ENCODE data around the gene RNASEL.

DNA sequence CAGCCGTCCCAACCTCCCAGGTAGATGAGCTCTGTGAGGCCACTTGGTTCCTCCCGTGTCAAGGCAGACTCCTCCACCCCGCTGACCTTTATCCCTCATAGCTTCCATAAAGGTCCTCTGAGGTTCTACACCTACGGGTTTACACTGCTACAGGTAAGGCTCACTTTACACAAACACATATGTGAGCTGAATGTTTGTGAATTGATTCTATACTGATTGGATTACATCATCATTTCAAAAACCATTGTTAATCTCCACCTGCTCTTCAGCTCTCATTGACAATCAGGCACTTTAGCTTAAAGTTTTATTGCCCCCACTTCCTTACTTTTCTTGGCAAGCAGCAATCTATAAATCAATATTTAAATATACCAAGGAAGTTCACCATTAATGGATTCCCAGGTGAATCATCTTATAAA, 28.0 kb upstream of the RNASEL start:
- TF ChIP-seq POLR2A (IDR thresholded peaks at IDR 0.05; ENCODE audit: low read length) (no peak), GATA1 (IDR thresholded peaks at IDR 0.05; ENCODE audit: low read depth, low read length) (no peak)

Measured in erythroblast (primary cell).